Ecto neural progenitor cell (in vitro differentiated cells): Measurements from ENCODE around the gene GLIS2.

Experiments used
- DNase-seq: peaks from one replicate; pipeline ENCODE4 v3.0.0-alpha.2; 2018; ENCODE audit warnings: low spot score

Gene GLIS2

DNA sequence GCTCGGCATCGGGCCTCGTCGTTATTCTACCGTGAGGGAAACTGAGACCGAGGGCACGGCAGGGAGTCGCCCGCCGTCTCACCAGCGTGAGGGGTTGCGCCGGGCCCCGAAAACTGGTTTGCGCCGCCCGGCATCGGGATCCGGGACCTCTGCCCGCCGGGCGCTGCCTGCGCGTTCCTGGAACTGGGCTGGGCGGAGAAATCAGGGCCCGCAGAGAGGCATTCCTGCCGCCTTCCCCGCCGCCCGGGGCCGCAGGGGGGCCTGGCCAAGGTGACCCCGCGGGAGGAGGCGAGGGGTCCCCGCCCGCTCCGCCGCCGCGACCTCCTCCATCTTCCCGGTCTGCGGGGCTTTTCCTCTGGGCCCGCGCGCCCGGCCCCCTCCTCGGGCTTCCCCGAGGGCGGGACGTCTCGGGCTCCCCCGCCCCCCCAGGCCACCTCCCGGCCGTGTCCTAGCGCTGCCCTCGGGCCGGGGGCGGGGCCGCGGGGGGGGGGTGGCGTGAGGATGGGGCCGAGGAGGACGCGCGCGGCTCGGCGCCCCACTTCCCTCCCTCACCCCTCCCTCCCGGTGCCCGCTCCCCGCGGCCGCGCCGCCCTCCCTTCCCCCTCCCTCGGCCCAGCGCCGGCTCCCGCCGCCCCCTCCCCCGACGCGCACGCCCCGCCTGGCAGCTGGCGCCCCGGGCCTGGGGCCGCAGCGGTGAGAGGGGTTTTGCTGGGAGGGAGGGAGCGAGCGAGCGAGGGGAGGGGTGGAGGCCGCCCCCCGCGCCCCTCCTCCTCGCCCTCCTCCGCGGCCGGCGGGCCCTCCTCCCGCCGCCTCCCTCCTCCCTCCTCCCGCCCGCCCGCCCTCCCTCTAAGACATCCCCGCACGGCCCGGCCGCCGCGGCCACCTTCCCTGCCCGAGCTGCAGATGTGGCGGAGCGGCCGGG is at the start of gene GLIS2:
Gene GLIS2 (plus strand): TSS at position 882 of the 922 bp plus-strand sequence. CDS start 16,214 bp downstream, outside the sequence.
- DNase-seq, result peak; percentile 88

DNA sequence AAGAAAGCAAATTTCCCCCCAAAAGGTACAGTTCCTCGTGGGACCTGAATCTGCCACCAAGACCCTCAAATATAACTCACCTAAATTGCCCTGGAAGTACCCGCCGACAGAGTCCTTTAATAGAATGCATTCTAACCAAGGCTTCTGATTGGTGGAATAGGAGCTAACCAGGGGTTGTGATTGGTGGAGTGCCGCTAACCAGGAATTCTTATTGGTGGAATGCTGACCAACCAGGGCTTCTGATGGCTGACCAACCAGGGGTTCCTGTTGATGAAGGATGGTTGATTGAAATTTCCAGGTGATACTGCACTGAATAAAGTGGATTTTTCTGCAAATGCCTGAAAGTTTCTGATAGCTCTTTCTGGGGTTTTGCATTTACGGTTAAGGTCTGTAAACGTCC is 49.5 kb upstream of the GLIS2 start:
- no peak for DNase-seq

DNA sequence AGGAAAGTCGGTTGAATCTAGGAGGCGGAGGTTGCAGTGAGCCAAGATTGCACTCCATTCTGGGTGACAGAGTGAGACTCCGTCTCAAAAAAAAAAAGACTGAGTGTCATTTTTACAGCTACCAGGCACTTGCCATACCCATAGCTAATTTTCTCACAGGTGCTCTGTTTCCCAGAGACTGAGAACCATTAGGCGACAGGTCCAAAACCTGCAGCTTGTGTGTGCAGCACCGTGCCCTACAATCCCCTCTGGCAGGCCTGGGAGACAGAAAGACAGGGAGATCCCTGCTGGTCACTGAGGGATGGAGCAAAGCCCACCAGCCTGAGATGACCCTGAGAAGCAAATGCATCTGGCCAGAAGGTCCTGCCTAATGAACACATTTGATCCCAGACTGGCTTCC is 45.8 kb upstream of the GLIS2 start:
- DNase-seq, result no peak

- no peak for DNase-seq
Measured at GRCh38 chr16:4270595-4270994, 45.3 kb upstream of the GLIS2 start.

GRCh38 chr16:4271176-4272113 is 44.4 kb upstream of the GLIS2 start:
- DNase-seq, result peak; percentile 95

- DNase-seq, result no peak
Measured at GRCh38 chr16:4272114-4272956, 43.5 kb upstream of the GLIS2 start.

- peak; percentile 81 for DNase-seq
Measured at GRCh38 chr16:4273858-4274311, 42.0 kb upstream of the GLIS2 start.

DNA sequence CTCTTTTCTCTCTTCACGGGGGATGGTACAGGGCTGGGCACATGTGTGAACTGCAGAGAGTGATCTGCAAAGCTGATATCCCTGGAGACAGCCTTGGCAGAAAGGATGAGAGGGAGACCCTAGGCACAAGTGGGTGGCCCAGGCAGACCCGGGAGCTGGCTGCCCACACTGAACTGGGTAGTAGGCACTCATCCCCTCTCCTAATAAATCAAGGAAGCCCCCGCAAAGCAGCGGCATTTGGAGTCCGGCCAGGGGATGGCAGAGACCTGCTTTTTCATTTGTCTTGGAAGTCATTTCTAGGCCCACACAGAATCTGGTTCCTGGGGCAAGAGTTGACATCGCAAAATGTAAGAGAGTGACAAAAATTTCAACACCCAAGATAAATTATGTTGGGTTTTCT is 40.0 kb upstream of the GLIS2 start:
- DNase-seq, result no peak

DNA sequence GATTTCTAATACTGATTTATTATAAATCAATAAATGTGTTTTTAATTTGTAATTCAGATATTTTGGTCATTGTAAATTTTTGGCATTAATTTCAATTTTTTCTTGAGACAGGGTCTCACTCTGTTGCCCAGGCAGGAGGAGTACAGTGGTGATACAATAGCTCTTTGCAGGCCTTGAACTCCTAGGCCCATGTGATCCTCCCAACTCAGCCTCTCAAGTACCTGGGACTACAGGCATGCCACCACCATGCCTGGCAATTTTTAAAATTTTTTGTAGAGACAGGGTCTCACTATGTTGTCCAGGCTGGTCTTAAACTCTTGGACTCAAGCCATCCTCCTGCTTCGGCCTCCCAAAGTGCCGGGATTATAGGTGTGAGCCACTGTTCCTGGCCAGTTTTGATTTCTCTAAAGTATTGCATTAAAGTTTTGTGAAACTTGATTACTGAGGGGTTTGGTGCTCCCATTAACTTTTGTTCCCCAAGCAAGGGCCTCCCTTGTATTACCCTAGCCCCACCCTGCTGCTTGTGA is 37.8 kb upstream of the GLIS2 start:
- no peak for DNase-seq

- no peak for DNase-seq
Measured at GRCh38 chr16:4280625-4281024, 35.2 kb upstream of the GLIS2 start.

- DNase-seq, result no peak
Measured at GRCh38 chr16:4283441-4283840, 32.4 kb upstream of the GLIS2 start.

- DNase-seq, result no peak
Measured at GRCh38 chr16:4283939-4284338, 31.9 kb upstream of the GLIS2 start.

GRCh38 chr16:4285167-4285566 is 30.7 kb upstream of the GLIS2 start:
- DNase-seq, result no peak

- DNase-seq, result peak; percentile 89
Measured at GRCh38 chr16:4288148-4288921, 27.5 kb upstream of the GLIS2 start.

- no peak for DNase-seq
Measured at GRCh38 chr16:4290236-4290830, 25.5 kb upstream of the GLIS2 start.

DNA sequence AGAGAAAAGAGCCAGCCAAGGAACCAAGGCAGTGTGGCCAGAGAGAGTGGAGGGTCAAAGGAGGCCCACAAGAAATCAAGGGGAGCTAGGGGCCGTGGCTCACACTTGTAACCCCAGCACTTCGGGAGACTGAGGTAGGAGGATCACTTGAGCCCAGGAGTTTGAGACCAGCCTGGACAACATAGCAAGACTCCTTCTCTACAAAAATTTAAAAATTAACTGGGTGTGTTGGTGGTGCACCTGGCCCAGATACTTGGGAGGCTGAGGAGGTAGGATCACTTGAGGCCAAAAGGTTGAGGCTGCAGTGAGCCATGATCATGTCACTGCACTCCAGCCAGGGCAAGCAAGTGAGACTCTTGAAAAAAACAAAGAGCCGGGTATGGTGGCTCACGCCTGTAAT is 24.2 kb upstream of the GLIS2 start:
- no peak for DNase-seq

- peak; percentile 59 for DNase-seq
Measured at GRCh38 chr16:4293181-4293716, 22.6 kb upstream of the GLIS2 start.

GRCh38 chr16:4293822-4294457 is 21.9 kb upstream of the GLIS2 start:
- DNase-seq, result peak; percentile 88

GRCh38 chr16:4295581-4295980 is 20.3 kb upstream of the GLIS2 start:
- DNase-seq, result no peak
